B cell (primary cell): ENCODE data around the gene TLE2. TPM values are rescaled to one million over a fixed set of nuclear protein-coding genes. Genes with fewer than 3 reads are reported as not detected.

Source experiments
- ATAC-seq: fragments of 200-7000 bp; cut with Tn5 transposase; one replicate; pipeline ENCODE4 v1.10.0; 2021; ENCODE audit warnings: low read depth, mild to moderate bottlenecking, moderate number of reproducible peaks, moderate library complexity
- CTCF ChIA-PET: fragments of 350-600 bp; sonication (Branson Sonifier 250); formaldehyde crosslinking; loops from one replicate; lab custom pipeline; 2021; ENCODE audit warnings: antibody characterized with exemption, inconsistent platforms; lab: Charles Lee
- POLR2A ChIA-PET: fragments of 350-600 bp; sonication (Branson Sonifier 250); formaldehyde crosslinking; loops from one replicate; lab custom pipeline; 2021; ENCODE audit warnings: antibody characterized with exemption; lab: Charles Lee
- DNase-seq: peaks from one replicate; pipeline ENCODE4 v3.0.0; 2013
- H2AFZ ChIP-seq: 2 replicates; pipeline ENCODE4 v1.6.1; 2012; ENCODE audit warnings: mild to moderate bottlenecking, low read depth, low read length; ENCODE audit not compliant: insufficient read depth, poor library complexity, severe bottlenecking
- H3K27ac ChIP-seq, 2 donors: 1 replicate in 1 of 2; 2 replicates in 1 of 2; pipeline ENCODE4 v1.5.1; 2012 to 2013; ENCODE audit warnings: low read length in 2 of 2, mild to moderate bottlenecking in 2 of 2, moderate library complexity in 1 of 2
- H3K27me3 ChIP-seq, 4 experiments: fragments of 200-600 bp in 1 of 4; sonication (generic) in 1 of 4; replicated peaks in 1 of 4; 1 replicate in 2 of 4; 2 replicates in 2 of 4; pipeline versions ENCODE4 v1.6.1 to v1.7.0; 2013 to 2016; ENCODE audit warnings: low read length in 3 of 4, mild to moderate bottlenecking in 2 of 4, mixed read lengths in 1 of 4, moderate library complexity in 1 of 4; ENCODE audit not compliant: insufficient read depth in 4 of 4, control insufficient read depth in 3 of 4; ENCODE audit errors: control extremely low read depth in 1 of 4
- H3K36me3 ChIP-seq, 2 experiments: replicated peaks in 1 of 2; 1 replicate in 1 of 2; 2 replicates in 1 of 2; pipeline versions ENCODE4 v1.6.1 to v1.7.1; 2013; ENCODE audit warnings: low read length in 1 of 2; ENCODE audit not compliant: insufficient read depth in 2 of 2, control insufficient read depth in 1 of 2; ENCODE audit errors: control extremely low read depth in 1 of 2, extremely low read depth in 1 of 2
- H3K4me1 ChIP-seq, 2 donors: fragments of 200-600 bp in 1 of 2; sonication (generic) in 1 of 2; 1 replicate in 1 of 2; 2 replicates in 1 of 2; pipeline versions ENCODE4 v1.5.1 to v1.6.1; 2013 to 2017; ENCODE audit warnings: low read length in 2 of 2; ENCODE audit not compliant: control insufficient read depth in 2 of 2, insufficient read depth in 2 of 2
- H3K4me2 ChIP-seq: replicated peaks from 2 replicates; pipeline ENCODE3; 2012; ENCODE audit warnings: mild to moderate bottlenecking, low read depth, low read length; ENCODE audit not compliant: poor library complexity, severe bottlenecking
- H3K4me3 ChIP-seq, 5 experiments: fragments of 200-600 bp in 1 of 5; sonication (generic) in 1 of 5; 1 replicate in 3 of 5; 2 replicates in 2 of 5; pipeline versions ENCODE4 v1.5.1 to v1.7.0; 2011 to 2016; ENCODE audit warnings: low read length in 4 of 5, mild to moderate bottlenecking in 4 of 5, low read depth in 2 of 5, control low read depth in 1 of 5, moderate library complexity in 1 of 5; ENCODE audit not compliant: insufficient read depth in 1 of 5; ENCODE audit errors: control extremely low read depth in 1 of 5, extremely low read depth in 1 of 5
- H3K79me2 ChIP-seq: fragments of 200-600 bp; sonication (generic); one replicate; pipeline ENCODE4 v1.6.0; 2016; ENCODE audit warnings: low read length; ENCODE audit not compliant: control insufficient read depth, insufficient read depth
- H3K9ac ChIP-seq: fragments of 200-600 bp; sonication (generic); 2 replicates; pipeline ENCODE4 v1.6.1; 2017; ENCODE audit warnings: mild to moderate bottlenecking, low read length, moderate library complexity
- H3K9me3 ChIP-seq, 3 donors: one replicate each; pipeline versions ENCODE4 v1.6.1 to v1.7.1; 2013; ENCODE audit warnings: low read length in 2 of 3; ENCODE audit not compliant: control insufficient read depth in 2 of 3, insufficient read depth in 1 of 3; ENCODE audit errors: control extremely low read depth in 1 of 3
- H4K20me1 ChIP-seq: 2 replicates; pipeline ENCODE4 v1.6.0; 2012; ENCODE audit warnings: mild to moderate bottlenecking, low read length; ENCODE audit not compliant: insufficient read depth, control insufficient read depth, poor library complexity, severe bottlenecking
- H3K27ac Mint-ChIP-seq: one replicate; pipeline ENCODE4 v1.8.0; 2021; ENCODE audit warnings: mixed read lengths
- H3K27me3 Mint-ChIP-seq: one replicate; pipeline ENCODE4 v1.8.0; 2021; ENCODE audit warnings: mixed read lengths
- H3K4me1 Mint-ChIP-seq: one replicate; pipeline ENCODE4 v1.8.0; 2021; ENCODE audit warnings: mixed read lengths
- H3K4me3 Mint-ChIP-seq: one replicate; pipeline ENCODE4 v1.8.0; 2021; ENCODE audit warnings: mixed read lengths
- H3K9me3 Mint-ChIP-seq: one replicate; pipeline ENCODE4 v1.8.0; 2022; ENCODE audit warnings: mixed read lengths; ENCODE audit not compliant: insufficient read depth
- CTCF ChIP-seq: fragments of 200-600 bp; IDR thresholded peaks from one replicate; pipeline ENCODE4 v1.8.0; 2022; ENCODE audit warnings: antibody characterized with exemption, mild to moderate bottlenecking
- EZH2 ChIP-seq: IDR thresholded peaks from 2 replicates; pipeline ENCODE4 v1.6.1; 2012; ENCODE audit warnings: borderline replicate concordance, low read depth, mild to moderate bottlenecking, moderate library complexity, low read length; ENCODE audit not compliant: insufficient read depth, poor library complexity, severe bottlenecking
- WGBS: methylation state at CpG from one replicate; pipeline ENCODE4 v1.1.5; 2013; ENCODE audit warnings: missing lambda C conversion rate; ENCODE audit not compliant: insufficient coverage; 5-methylcytosine and 5-hydroxymethylcytosine counted together
- intact Hi-C: fragments of 100-400 bp; cut with micrococcal nuclease; formaldehyde crosslinking; loops from one replicate; pipeline ENCODE4 v1.10.0; 2022
- polyA plus RNA-seq: library from polyadenylated mRNA; depleted of rRNA; stranded (reverse); fragments of >200 nt; gene quantifications from 2 replicates; pipeline ENCODE4 v1.2.3, GENCODE V29; 2012
- total RNA-seq, 2 donors: library from RNA; stranded (reverse); fragments of 120-200 nt in 1 of 2; gene quantifications; 1 replicate in 1 of 2; 2 replicates in 1 of 2; pipeline versions ENCODE4 v1.2.3 to v1.2.4, GENCODE V29; 2013 to 2022

The TLE2 gene
- total and polyA plus RNA-seq, 2 donors (not counting 1 experiment from before 2014, with no cell fraction given), result 3.0 to 5.3 TPM

DNA sequence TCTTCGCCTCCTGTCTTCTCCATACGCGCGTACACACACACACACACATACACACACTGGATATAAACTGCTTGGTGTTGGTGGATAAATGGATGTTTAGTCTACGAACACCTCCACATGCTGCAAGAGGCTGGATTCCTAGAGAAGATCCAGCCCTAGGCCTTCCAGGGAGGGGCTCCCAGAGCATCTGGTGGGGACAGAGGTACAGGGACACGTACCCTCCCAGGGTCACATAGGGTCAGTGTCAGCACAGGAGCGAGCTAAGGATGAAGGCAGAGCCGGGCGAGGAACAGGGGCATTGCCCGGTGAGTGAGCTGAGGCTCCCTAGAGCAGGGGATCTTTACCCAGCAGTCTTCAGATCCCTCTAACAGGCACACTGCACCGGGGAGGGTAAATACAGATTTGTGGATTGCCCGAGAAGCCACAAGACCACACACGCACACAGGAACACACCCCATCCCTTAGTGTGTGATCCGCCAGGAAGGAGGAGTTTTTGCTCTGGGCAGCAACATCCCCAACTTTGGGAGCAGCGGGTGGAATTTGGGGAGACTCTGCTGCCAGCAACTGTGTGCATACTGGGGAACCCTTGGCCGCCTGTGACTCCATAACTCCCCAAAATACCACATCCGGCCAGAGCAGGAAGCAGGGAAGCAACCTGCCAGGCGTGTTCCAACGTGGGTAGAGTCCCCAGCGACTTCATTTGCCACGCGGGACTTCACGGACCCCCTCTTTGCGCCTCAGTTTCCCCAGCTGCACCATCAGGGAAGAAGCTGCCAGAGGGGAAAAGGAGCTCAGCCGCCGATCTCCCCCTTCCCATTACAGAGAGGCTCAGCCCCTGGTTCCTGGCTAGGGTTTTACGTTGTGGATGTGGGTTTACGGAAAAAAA, 5.8 kb upstream of the TLE2 start:
- H3K4me1 ChIP-seq, result peaks cover 12 to 19% of the 10 kb centered on the region in 2 donors
- peak overlapping the region; percentile 85 for H2AFZ ChIP-seq
- H3K9ac ChIP-seq, result peak overlapping the region; percentile 83
- TF ChIP-seq CTCF (no peak), EZH2 (no peak)
- peak overlapping the region; percentile 98 for H3K4me2 ChIP-seq
- H3K27ac ChIP-seq, result peak overlapping the region; percentile 8 to 26
- H3K9me3 ChIP-seq, result no peaks in the 10 kb centered on the region
- ATAC-seq (no peak), DNase-seq (peak; percentile 42)
- Mint-ChIP-seq H3K4me3 (peak overlapping the region; percentile 87), H3K9me3 (no peaks in the 10 kb centered on the region), H3K4me1 (peaks cover 24% of the 10 kb centered on the region), H3K27ac (peak overlapping the region; percentile 92), H3K27me3 (peaks cover 16% of the 10 kb centered on the region)
- no peaks in the 10 kb centered on the region for H3K79me2 ChIP-seq
- intact Hi-C loops, result loop anchor here (1.0 to 2.0 kb wide), 4 partner anchors 26 to 194 kb away; partner anchors contain the start of genes TLE6 and ZNF555
- peak overlapping the region; percentile 66 to 93 (median 72) for H3K4me3 ChIP-seq
- 4% methylated on average over 7 of the region's 28 CpGs for WGBS
- H3K36me3 ChIP-seq, result no peaks in the 10 kb centered on the region
- CTCF ChIA-PET, result interaction anchor here (0.6 to 4.0 kb wide), 15 partner anchors 12 to 547 kb away, joined by 3 to 32 read pairs (median 5); partner anchors contain the start of genes TLE5 and TLE6
- peaks cover 0 to 6% (median 3%) of the 10 kb centered on the region in 4 experiments for H3K27me3 ChIP-seq
- POLR2A ChIA-PET, result interaction anchor here (0.5 to 3.7 kb wide), 14 partner anchors 10 to 762 kb away, joined by 3 to 35 read pairs (median 4); partner anchors contain the start of genes TLE5 and TLE6
- H4K20me1 ChIP-seq, result no peaks in the 10 kb centered on the region

- Histone ChIP-seq H3K4me1 (peaks cover 16 to 24% of the 10 kb centered on the region in 2 donors), H3K79me2 (no peaks in the 10 kb centered on the region), H3K9ac (no peak overlapping the region), H3K27me3 (peaks cover 0 to 11% (median 5%) of the 10 kb centered on the region in 4 experiments), H3K27ac (no peak overlapping the region), H3K4me2 (no peak overlapping the region), H3K36me3 (no peaks in the 10 kb centered on the region), H3K9me3 (peaks cover 0 to 3% (median 0%) of the 10 kb centered on the region in 3 donors), H2AFZ (no peak overlapping the region), H3K4me3 (no peak overlapping the region), H4K20me1 (no peaks in the 10 kb centered on the region)
- ChIA-PET POLR2A (interaction anchor here (0.6 kb wide), 1 partner anchor 28 kb away, joined by 3 read pairs; no protein-coding TSS in a partner anchor), CTCF (interaction anchor here (1.9 to 4.0 kb wide), 3 partner anchors 27 to 73 kb away, joined by 6 to 32 read pairs (median 15); partner anchors contain the start of gene TLE5)
- peak overlapping the region; percentile 87 for H3K4me3 Mint-ChIP-seq
- TF ChIP-seq EZH2 (no peak), CTCF (no peak)
- H3K4me1 Mint-ChIP-seq, result peaks cover 25% of the 10 kb centered on the region
- peak overlapping the region; percentile 22 for H3K27ac Mint-ChIP-seq
- intact Hi-C loops, result loop anchor here (2.0 kb wide), 1 partner anchor 194 kb away; the partner anchor contains the start of gene ZNF555
- no peak for DNase-seq
- no peak for ATAC-seq
- H3K27me3 Mint-ChIP-seq, result peaks cover 21% of the 10 kb centered on the region
- no peaks in the 10 kb centered on the region for H3K9me3 Mint-ChIP-seq
These were observed 5.3 kb upstream of the TLE2 start for GRCh38 chr19:3034406-3034655.
